ENCODE measurements around the gene SERPINA6.
"Not testable (repeated sequence)": the region's sequence is repeated elsewhere in the genome, so short reads cannot be mapped to it uniquely, and the experiment has no call there.

Gene SERPINA6

GRCh38 chr14:94349276-94349675, 26.1 kb upstream of the SERPINA6 start:
- no peak for DNase-seq

GRCh38 chr14:94348836-94349235, 25.7 kb upstream of the SERPINA6 start:
- no peak for DNase-seq

DNA sequence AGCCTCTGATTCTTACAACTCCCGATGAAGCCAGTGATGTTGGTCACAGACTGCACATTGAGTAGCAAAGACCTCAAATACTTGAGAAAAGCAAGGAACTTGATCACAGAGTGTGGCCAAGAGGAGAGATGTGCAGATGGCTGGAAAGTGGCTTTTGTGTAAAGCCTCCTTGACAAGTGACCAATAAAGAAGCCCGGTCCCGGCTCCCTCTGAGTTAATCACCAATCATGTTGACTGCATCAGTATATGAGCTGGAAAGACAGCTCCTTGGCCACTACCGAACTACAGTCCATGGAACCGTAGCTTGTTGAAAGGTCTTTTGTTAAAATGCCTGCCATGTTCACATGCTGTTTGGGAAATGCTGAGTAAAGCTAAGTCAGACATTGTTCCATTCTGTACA, 23.7 kb upstream of the SERPINA6 start:
- no peak for DNase-seq

GRCh38 chr14:94346065-94346786, 23.1 kb upstream of the SERPINA6 start:
- not testable (repeated sequence) for DNase-seq

DNA sequence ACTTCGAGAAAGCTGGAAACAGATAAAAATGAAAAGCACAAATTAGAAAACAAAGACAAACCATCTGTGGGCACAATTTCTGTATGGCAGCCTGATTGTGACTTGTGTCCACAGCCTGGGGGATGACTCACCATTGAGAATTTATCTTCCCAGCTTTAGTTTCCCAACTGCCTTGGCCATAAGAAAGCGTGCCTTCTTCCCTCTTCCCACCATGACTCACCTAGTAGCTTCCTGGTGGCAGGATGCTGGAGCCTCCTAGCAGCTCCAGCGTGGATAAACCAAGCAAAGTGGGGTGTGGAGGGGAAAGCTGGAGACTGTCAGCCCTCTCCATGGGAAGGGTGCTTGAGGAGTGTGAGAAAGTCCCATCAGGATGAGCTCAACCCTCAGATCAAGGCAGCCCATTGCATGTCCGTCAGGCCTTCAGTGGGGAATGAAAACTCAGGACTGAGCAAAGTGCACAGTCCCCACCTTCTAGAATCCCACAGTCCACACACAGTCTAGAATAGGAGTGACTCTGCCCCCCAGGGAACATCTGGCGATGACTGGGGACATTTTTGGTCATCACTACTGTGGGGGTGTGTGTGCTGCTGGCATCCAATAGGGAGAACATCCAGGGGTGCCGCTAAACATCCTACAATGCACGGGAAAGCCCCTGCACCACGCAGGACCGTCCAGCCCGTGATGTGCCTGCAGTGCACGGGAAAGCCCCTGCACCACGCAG, 22.4 kb upstream of the SERPINA6 start:
- no peak for DNase-seq

DNA sequence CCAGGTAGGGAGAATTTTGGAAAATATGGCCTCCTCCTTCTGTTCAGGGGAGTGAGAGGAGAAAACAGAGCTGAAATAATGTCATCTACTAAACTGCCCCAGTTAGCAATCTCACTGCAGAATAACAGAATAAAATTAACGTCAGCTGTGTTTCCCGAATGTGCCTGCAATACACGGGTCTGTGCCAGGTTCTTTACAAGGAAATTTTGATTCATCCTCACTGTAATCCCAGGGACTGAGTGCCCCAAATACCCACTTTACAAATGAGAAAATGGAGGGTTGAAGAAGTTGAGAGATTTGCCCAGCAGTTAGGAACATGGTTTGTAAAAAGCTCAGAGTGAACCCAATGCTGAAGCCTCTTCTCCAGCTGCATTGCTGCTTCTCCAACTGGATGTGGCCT, 21.3 kb upstream of the SERPINA6 start:
- no peak for DNase-seq

DNA sequence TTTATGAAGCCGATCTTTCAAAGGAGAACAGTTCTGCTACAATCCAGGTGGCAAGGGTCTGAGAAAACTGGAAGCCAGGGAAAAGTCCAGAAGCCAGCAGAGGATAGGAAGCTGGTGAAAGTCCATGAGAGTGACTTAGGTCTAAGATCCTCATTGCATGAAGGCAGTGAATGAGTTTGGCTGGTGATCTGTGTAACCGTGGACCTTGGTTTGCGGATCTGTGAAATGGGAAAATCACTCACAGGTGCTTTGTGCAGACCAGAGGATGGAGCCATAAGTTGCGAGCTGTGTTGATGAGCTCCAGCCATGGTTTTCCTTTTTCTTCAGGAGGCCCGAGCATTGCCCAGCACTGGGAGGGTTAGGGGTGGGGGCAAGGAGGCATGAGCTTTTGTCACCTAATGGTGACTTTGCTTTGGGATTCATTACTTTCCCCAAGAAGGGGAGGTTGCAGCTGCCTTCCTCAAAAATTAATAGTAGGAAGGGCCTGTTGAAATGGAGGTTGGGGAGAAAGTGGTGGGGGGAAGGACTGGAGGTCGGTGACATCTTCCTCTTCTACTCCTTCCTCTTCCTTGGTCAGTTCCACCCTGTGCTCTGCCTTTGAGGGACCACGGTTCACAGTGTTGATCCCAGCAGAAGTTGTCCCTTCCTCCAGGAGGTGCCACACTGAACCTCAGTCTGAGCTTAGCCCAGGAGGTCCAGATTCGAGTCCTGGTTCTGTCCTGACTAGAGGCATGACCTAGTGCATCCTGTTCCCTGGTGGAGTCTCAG, 20.3 kb upstream of the SERPINA6 start:
- DNase-seq = no peak

DNA sequence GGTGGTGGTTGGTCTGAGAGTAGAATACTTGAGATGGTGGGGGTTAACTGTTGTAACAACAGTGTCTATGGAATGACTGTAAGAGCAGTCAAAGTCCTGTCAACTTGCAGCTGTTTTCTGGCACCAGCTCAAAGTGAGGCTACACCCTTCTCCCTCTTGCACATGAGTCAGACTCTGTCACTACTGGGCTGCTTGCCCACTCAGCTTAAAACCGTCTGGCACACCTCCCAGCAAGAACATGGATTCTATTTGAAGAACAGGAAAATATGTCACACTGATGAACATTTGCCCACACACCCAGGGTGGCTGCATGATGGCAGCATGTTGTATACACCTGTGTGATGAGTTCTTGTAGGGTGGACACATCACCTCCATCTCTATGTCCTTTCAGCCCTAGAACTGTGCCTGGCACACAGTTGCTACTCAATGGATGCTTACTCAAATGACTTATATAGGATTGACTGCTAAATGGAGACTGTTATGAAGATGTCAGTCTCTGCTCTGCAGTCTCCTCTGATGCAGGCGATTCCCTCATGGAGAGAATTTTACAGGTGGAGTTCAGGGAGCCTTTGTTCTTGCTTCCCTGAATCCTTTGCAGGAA, 19.3 kb upstream of the SERPINA6 start:
- DNase-seq = no peak

GRCh38 chr14:94341656-94342333, 18.7 kb upstream of the SERPINA6 start:
- DNase-seq = no peak

- no peak for DNase-seq
These were observed 17.4 kb upstream of the SERPINA6 start for GRCh38 chr14:94340533-94340932.

- DNase-seq = no peak
These were observed 14.9 kb upstream of the SERPINA6 start for GRCh38 chr14:94338023-94338422.

DNA sequence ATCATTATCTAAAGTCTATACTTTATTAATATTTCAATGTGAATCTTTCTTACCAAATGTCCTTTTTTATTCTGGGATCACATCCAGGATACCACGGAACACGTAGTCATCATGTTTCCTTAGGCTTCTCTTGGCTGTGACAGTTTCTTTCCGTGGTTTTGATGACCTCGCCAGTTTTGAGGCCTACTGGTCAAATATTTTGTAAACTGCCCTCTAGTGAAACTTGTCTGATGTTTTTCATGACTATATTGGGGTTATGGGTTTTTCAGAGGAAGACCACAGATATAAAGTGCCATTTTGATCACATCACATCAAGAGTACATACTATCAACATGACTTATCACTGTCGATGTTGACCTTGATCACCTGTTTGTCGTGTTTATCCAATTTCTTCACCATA, 14.1 kb upstream of the SERPINA6 start:
- no peak for DNase-seq

GRCh38 chr14:94334872-94335271, 11.7 kb upstream of the SERPINA6 start:
- no peak for DNase-seq

- DNase-seq = no peak
These were observed 9.5 kb upstream of the SERPINA6 start for GRCh38 chr14:94332587-94332986.

GRCh38 chr14:94332063-94332583, 9.0 kb upstream of the SERPINA6 start:
- DNase-seq = no peak

GRCh38 chr14:94331462-94331861, 8.3 kb upstream of the SERPINA6 start:
- DNase-seq = no peak

DNA sequence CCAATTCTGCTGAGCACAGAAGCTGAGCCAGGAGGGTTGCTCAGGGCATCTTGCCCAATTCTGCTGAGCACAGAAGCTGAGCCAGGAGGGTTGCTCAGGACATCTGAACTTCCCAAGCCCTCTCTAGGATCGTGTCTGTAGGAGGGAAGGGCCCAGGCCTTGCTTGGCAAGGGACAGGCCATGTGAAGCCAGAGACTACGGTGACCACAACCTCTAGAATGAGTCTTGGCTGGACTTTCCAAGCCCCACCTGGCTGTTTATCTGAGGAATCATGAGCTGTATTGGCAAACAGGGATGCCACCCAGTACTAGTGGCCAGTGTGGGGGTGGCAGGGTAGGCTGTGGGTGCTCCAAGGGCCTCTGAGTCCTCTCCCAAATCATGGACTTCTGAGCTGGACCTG, 7.7 kb upstream of the SERPINA6 start:
- no peak for DNase-seq

DNA sequence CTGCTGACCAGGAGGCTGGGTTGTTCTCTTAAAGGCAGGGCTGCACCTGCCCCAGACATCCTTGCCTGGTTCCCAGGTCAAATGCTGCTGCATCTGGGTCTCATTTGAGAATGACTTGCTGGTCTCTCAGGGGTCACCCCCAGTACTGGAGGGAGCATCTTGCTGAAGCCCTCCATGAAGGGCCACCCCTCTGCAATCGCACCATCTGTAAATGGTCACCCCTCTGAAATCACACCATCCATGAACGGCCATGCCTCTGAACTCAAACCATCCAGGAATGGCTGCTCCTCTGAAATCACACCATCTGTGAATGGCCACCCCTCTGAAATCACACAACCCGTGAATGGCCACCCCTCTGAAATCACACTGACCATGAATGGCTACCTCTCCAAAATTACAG, 7.3 kb upstream of the SERPINA6 start:
- no peak for DNase-seq

DNA sequence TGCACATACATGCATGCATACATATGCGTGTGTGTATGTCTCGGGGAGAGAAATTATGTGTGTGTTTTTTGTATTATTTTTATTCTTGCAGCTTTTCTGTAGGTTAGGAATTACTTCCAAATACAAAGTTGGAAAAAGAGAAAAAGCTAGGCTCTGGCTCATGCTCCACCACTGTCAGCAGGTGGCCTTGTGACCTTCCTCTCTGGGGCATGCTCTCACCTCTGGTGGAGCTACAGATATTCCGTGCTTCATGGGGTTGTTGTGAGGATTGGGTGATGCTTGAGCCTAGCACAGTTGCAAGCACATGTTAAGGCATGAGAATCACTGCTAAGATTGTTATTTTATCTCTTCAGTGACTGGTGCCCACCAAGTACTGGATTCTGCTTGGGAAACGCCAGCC, 6.7 kb upstream of the SERPINA6 start:
- DNase-seq = no peak

DNA sequence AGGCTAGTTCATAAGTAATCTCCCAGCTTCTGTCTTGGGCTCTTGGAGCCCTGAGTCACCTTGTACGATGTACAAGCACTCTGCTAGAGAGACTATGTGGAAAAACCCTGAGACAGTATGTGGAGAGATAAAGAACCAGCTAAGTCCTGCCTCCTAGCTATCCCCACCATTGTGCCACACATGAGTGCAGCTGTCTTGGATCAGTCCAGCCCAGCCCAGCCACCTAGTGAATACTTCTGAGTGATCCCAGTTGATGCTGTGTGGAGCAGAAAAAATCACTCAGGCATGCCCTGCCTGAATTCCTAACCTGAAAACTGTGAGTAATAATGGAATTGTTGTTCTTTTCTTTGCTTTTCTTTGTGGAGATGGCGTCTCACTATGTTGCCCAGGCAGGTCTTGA, 5.1 kb upstream of the SERPINA6 start:
- no peak for DNase-seq

- no peak for DNase-seq
These were observed 1.5 kb downstream of the SERPINA6 start for GRCh38 chr14:94321421-94322271.

- DNase-seq = no peak
These were observed 2.9 kb downstream of the SERPINA6 start for GRCh38 chr14:94320243-94320642.

All from NK-92 treated with Interleukin-12 subunit alpha and Interleukin-12 subunit beta, amount 100 ng/mL, for 24 hours (cell line).